22Rv1 (cell line): ENCODE results near the gene PTCD1.

Experiments
- ZFX ChIP-seq: fragments of 450-650 bp; IDR thresholded peaks from 2 replicates; pipeline ENCODE4 v1.6.1; 2017; ENCODE audit warnings: antibody characterized with exemption, borderline replicate concordance
- TF ChIP-seq, protein P1 (sequence below): fragments of 450-650 bp; IDR thresholded peaks from 2 replicates; pipeline ENCODE4 v1.5.1; 2017; ENCODE audit warnings: mild to moderate bottlenecking

DNA sequence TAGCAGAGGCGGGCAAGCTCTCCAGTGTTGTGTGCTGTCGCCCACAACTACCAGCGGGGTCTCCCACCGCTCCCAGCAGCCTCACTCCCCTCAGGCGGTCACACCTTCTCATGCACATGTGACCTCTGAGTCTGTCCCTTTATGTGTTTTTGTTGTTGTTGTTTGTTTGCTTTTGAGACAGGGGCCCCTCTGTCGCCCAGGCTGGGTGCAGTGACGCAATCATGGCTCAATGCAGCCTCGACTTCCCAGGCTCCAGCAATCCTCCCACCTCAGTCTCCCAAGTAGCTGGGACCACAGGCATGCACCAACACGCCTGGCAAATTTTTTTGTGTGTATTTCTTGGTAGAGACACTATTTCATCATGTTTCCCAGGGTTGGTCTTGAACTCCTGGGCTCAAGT lies 1.6 kb upstream of the PTCD1 start:
- TF ChIP-seq, protein P1, sequence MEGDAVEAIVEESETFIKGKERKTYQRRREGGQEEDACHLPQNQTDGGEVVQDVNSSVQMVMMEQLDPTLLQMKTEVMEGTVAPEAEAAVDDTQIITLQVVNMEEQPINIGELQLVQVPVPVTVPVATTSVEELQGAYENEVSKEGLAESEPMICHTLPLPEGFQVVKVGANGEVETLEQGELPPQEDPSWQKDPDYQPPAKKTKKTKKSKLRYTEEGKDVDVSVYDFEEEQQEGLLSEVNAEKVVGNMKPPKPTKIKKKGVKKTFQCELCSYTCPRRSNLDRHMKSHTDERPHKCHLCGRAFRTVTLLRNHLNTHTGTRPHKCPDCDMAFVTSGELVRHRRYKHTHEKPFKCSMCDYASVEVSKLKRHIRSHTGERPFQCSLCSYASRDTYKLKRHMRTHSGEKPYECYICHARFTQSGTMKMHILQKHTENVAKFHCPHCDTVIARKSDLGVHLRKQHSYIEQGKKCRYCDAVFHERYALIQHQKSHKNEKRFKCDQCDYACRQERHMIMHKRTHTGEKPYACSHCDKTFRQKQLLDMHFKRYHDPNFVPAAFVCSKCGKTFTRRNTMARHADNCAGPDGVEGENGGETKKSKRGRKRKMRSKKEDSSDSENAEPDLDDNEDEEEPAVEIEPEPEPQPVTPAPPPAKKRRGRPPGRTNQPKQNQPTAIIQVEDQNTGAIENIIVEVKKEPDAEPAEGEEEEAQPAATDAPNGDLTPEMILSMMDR, result no peak
- TF ChIP-seq ZFX, result no peak
